Fibroblast of villous mesenchyme (primary cell): ENCODE results near the gene POLR2A. TPM values are rescaled to one million over a fixed set of nuclear protein-coding genes. Genes with fewer than 3 reads are reported as not detected.

Source experiments
- DNase-seq: peaks from one replicate; pipeline ENCODE4 v3.0.0-alpha.2; 2010; ENCODE audit warnings: low read depth
- H3K4me3 ChIP-seq: 2 replicates; pipeline ENCODE4 v1.5.1; 2011; ENCODE audit warnings: low read depth, mild to moderate bottlenecking, low read length
- CTCF ChIP-seq: IDR thresholded peaks from 2 replicates; pipeline ENCODE4 v1.5.1; 2012; ENCODE audit warnings: low read depth, mild to moderate bottlenecking, low read length; ENCODE audit not compliant: insufficient read depth
- small RNA-seq: library from RNA; depleted of rRNA; stranded (forward); fragments of <200 nt; gene quantifications from one replicate; pipeline ENCODE3, GENCODE V24; 2012
- total RNA-seq: library from RNA; depleted of rRNA; stranded (reverse); fragments of >200 nt; gene quantifications from 2 replicates; pipeline ENCODE4 v1.2.3, GENCODE V29; 2012

POLR2A gene
- total RNA-seq, 1 donor, result 118 TPM

- H3K4me3 ChIP-seq, result no peak overlapping the region
- no peak for DNase-seq
- TF ChIP-seq CTCF, result no peak
Observed at GRCh38 chr17:7541074-7541621, 57.0 kb downstream of the POLR2A start.

- no peak overlapping the region for H3K4me3 ChIP-seq
- TF ChIP-seq CTCF, result no peak
- DNase-seq, result no peak
Observed at GRCh38 chr17:7544911-7545310, 60.7 kb downstream of the POLR2A start.

GRCh38 chr17:7548585-7549400 lies 64.6 kb downstream of the POLR2A start, which contains the start of gene TNFSF12:
Gene TNFSF12 (plus strand): TSS chr17:7549058. CDS start chr17:7549154, 96 bp downstream.
- peak; percentile 22 for TF ChIP-seq CTCF
- peak; percentile 23 for DNase-seq
- peak within 1 kb of the TSS; percentile 72 for H3K4me3 ChIP-seq

Small RNA genes lying within 50 kb of the gene (small RNA-seq; reads per million reads assigned to genes)
- not detected for gene RF00019

Other genes with a start within 250 kb of the POLR2A start
- 102 and 105 TPM in 2 replicates for gene DVL2, start 249.8 kb upstream of the POLR2A start, total RNA-seq
- gene PHF23, start 244.9 kb upstream of the POLR2A start, total RNA-seq, result 51.8 and 54.1 TPM in 2 replicates
- 225 and 265 TPM in 2 replicates for gene GABARAP, start 241.9 kb upstream of the POLR2A start, total RNA-seq
- gene CTDNEP1, start 232.6 kb upstream of the POLR2A start, total RNA-seq, result 24.5 and 34.1 TPM in 2 replicates
- 29.6 and 36.3 TPM in 2 replicates for gene ELP5, start 232.2 kb upstream of the POLR2A start, total RNA-seq
- 2.9 and 5.2 TPM in 2 replicates for gene CLDN7, start 221.9 kb upstream of the POLR2A start, total RNA-seq
- under 0.01 TPM in 1 of 2 replicates, not detected in the other for gene SLC2A4, start 202.6 kb upstream of the POLR2A start, total RNA-seq
- gene YBX2, start 189.7 kb upstream of the POLR2A start, total RNA-seq, result not detected in 2 replicates
- gene EIF5A, start 176.7 kb upstream of the POLR2A start, total RNA-seq, result 607 and 641 TPM in 2 replicates
- gene GPS2, start 169.0 kb upstream of the POLR2A start, total RNA-seq, result 34.1 and 45.3 TPM in 2 replicates
- gene NEURL4, start 155.0 kb upstream of the POLR2A start, total RNA-seq, result 15.1 and 19.4 TPM in 2 replicates
- gene ACAP1, start 147.8 kb upstream of the POLR2A start, total RNA-seq, result 1.9 and 3.9 TPM in 2 replicates
- 7.4 and 8.6 TPM in 2 replicates for gene KCTD11, start 132.2 kb upstream of the POLR2A start, total RNA-seq
- gene TMEM95, start 129.2 kb upstream of the POLR2A start, total RNA-seq, result not detected in 2 replicates
- under 0.01 and 2.2 TPM in 2 replicates for gene TNK1, start 103.3 kb upstream of the POLR2A start, total RNA-seq
- gene PLSCR3, start 89.8 kb upstream of the POLR2A start, total RNA-seq, result 16.8 and 28.3 TPM in 2 replicates
- gene TMEM256, start 80.3 kb upstream of the POLR2A start, total RNA-seq, result 147 and 162 TPM in 2 replicates
- 8.1 and 9.5 TPM in 2 replicates for gene NLGN2, start 76.5 kb upstream of the POLR2A start, total RNA-seq
- not detected in 2 replicates for gene SPEM1, start 64.0 kb upstream of the POLR2A start, total RNA-seq
- not detected in 2 replicates for gene SPEM2, start 58.8 kb upstream of the POLR2A start, total RNA-seq
- gene SPEM3, start 55.5 kb upstream of the POLR2A start, total RNA-seq, result not detected in 2 replicates
- gene TMEM102, start 48.9 kb upstream of the POLR2A start, total RNA-seq, result 2.6 and 3.0 TPM in 2 replicates
- 0.32 and 3.9 TPM in 2 replicates for gene FGF11, start 44.9 kb upstream of the POLR2A start, total RNA-seq
- 6.1 and 6.9 TPM in 2 replicates for gene CHRNB1, start 39.3 kb upstream of the POLR2A start, total RNA-seq
- 30.0 and 37.1 TPM in 2 replicates for gene ZBTB4, start 4.7 kb upstream of the POLR2A start, total RNA-seq
- not detected in 2 replicates for gene SLC35G6, start 2.9 kb upstream of the POLR2A start, total RNA-seq
- gene TNFSF12, start 64.7 kb downstream of the POLR2A start, total RNA-seq, result 11.7 and 14.5 TPM in 2 replicates
- 0.43 and 0.64 TPM in 2 replicates for gene TNFSF13, start 74.4 kb downstream of the POLR2A start, total RNA-seq
- 69.9 and 75.1 TPM in 2 replicates for gene SENP3, start 77.6 kb downstream of the POLR2A start, total RNA-seq
- 9.1 and 9.7 TPM in 2 replicates for gene CD68, start 95.3 kb downstream of the POLR2A start, total RNA-seq
- 70.5 and 101 TPM in 2 replicates for gene MPDU1, start 99.5 kb downstream of the POLR2A start, total RNA-seq
- gene SOX15, start 105.7 kb downstream of the POLR2A start, total RNA-seq, result under 0.01 and 0.64 TPM in 2 replicates
- gene FXR2, start 130.5 kb downstream of the POLR2A start, total RNA-seq, result 37.4 and 39.7 TPM in 2 replicates
- gene SAT2, start 143.5 kb downstream of the POLR2A start, total RNA-seq, result 23.3 and 37.0 TPM in 2 replicates
- 0.64 and 0.86 TPM in 2 replicates for gene SHBG, start 145.8 kb downstream of the POLR2A start, total RNA-seq
- not detected in 2 replicates for gene ATP1B2, start 166.6 kb downstream of the POLR2A start, total RNA-seq
- 50.6 and 79.5 TPM in 2 replicates for gene TP53, start 203.1 kb downstream of the POLR2A start, total RNA-seq
- 5.2 and 6.0 TPM in 2 replicates for gene WRAP53, start 204.1 kb downstream of the POLR2A start, total RNA-seq
- 0.32 and 0.43 TPM in 2 replicates for gene EFNB3, start 220.8 kb downstream of the POLR2A start, total RNA-seq
- gene DNAH2, start 233.4 kb downstream of the POLR2A start, total RNA-seq, result under 0.01 and 0.43 TPM in 2 replicates